ENCODE results near the gene DIO3. TPM values are rescaled to one million over a fixed set of nuclear protein-coding genes. Genes with fewer than 3 reads are reported as not detected.
"Not testable (repeated sequence)": the region's sequence is repeated elsewhere in the genome, so short reads cannot be mapped to it uniquely, and the experiment has no call there.

Gene DIO3
- total RNA-seq, 1 experiment from 2014 or later = 4.4 TPM

DNA sequence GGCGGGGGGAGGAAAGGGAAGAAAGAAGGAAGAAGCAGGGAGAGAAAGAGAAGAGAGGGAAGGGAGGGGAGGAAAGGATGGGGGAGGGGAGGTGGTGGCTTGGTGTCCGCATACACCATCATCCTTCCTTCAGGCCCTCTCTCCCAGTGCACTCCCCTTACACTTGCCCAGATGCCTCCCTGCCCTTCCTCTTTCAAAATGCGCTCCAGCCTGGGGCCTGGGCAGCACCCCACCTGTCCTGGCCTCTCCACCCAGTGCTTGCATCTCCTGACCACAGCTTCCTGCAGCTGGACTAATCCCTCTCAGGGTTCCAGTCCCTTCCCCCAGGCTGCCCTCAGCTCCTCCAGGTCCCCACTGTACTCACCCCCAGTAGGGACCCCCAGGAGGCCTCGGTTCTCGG, 12.6 kb upstream of the DIO3 start:
- CTCF ChIA-PET = no interaction called here
- intact Hi-C loops (cut with micrococcal nuclease; ENCODE audit: unreplicated experiment) = no loop called here
- DNase-seq (ENCODE audit: low read depth, low spot score) = no peak
- in situ Hi-C loops (cut with HindIII; ENCODE audit: low pct_unique_long_range_greater_than_20kb, low sequenced_read_pairs) = no loop called here
- H3K4me3 ChIP-seq (ENCODE audit: low read depth in 2 of 2, low read length in 2 of 2) = no peak overlapping the region
- ATAC-seq = no peak
- no peaks in the 10 kb centered on the region for H3K4me1 ChIP-seq (ENCODE audit: control insufficient read depth, insufficient read depth, low read length)
- H3K27me3 ChIP-seq (ENCODE audit: control insufficient read depth, insufficient read depth, low read length) = no peaks in the 10 kb centered on the region
- no peaks in the 10 kb centered on the region for H3K9me3 ChIP-seq (ENCODE audit: control insufficient read depth, insufficient read depth, low read depth, low read length)
- POLR2A ChIA-PET = no interaction called here
- TF ChIP-seq SIN3A (IDR thresholded peaks at IDR 0.05; ENCODE audit: borderline replicate concordance, insufficient read depth, low read depth, low read length) (no peak), POLR2AphosphoS5 (IDR thresholded peaks at IDR 0.05; ENCODE audit: low read depth, low read length) (no peak), TCF7L2 (IDR thresholded peaks at IDR 0.05; ENCODE audit: low read depth, low read length) (no peak), CTCF (IDR thresholded peaks at IDR 0.05) (no peak)
- TF ChIP-seq, protein P1, sequence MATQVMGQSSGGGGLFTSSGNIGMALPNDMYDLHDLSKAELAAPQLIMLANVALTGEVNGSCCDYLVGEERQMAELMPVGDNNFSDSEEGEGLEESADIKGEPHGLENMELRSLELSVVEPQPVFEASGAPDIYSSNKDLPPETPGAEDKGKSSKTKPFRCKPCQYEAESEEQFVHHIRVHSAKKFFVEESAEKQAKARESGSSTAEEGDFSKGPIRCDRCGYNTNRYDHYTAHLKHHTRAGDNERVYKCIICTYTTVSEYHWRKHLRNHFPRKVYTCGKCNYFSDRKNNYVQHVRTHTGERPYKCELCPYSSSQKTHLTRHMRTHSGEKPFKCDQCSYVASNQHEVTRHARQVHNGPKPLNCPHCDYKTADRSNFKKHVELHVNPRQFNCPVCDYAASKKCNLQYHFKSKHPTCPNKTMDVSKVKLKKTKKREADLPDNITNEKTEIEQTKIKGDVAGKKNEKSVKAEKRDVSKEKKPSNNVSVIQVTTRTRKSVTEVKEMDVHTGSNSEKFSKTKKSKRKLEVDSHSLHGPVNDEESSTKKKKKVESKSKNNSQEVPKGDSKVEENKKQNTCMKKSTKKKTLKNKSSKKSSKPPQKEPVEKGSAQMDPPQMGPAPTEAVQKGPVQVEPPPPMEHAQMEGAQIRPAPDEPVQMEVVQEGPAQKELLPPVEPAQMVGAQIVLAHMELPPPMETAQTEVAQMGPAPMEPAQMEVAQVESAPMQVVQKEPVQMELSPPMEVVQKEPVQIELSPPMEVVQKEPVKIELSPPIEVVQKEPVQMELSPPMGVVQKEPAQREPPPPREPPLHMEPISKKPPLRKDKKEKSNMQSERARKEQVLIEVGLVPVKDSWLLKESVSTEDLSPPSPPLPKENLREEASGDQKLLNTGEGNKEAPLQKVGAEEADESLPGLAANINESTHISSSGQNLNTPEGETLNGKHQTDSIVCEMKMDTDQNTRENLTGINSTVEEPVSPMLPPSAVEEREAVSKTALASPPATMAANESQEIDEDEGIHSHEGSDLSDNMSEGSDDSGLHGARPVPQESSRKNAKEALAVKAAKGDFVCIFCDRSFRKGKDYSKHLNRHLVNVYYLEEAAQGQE (IDR thresholded peaks at IDR 0.05; ENCODE audit: insufficient read depth in 1 of 2, low read depth in 2 of 2, low read length in 1 of 2) = no peak
- BruUV-seq (replicated peaks) = no TSS peak
- no peak overlapping the region for H3K27ac ChIP-seq (ENCODE audit: low read length)
- H3K36me3 ChIP-seq (ENCODE audit: control insufficient read depth, insufficient read depth, low read length) = no peaks in the 10 kb centered on the region

DNA sequence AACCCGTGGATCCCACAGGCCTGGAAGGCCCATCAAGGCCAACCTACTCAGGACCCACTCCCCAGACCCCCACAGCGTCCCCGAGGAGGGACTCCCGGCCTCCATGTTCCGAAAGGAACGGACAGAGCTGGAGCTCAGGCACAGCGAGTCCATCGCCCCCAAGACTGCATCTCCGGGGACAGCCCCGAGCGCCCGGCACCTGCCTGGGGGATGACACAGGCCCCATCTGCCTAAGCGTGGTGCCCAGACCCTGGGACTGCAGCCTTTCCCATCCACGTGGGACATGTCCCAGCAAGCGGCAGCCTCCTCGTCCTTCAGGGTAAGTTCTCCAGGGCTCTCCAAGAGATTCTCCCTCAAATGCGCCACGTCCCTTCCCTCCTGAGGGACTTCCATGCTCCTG, 12.1 kb upstream of the DIO3 start:
- H3K4me3 ChIP-seq (ENCODE audit: low read depth in 2 of 2, low read length in 2 of 2) = no peak overlapping the region
- no peaks in the 10 kb centered on the region for H3K4me1 ChIP-seq (ENCODE audit: control insufficient read depth, insufficient read depth, low read length)
- no peaks in the 10 kb centered on the region for H3K27me3 ChIP-seq (ENCODE audit: control insufficient read depth, insufficient read depth, low read length)
- CTCF ChIA-PET = no interaction called here
- DNase-seq (ENCODE audit: low read depth, low spot score) (no peak), ATAC-seq (no peak)
- POLR2A ChIA-PET = no interaction called here
- H3K9me3 ChIP-seq (ENCODE audit: control insufficient read depth, insufficient read depth, low read depth, low read length) = no peaks in the 10 kb centered on the region
- TF ChIP-seq POLR2AphosphoS5 (IDR thresholded peaks at IDR 0.05; ENCODE audit: low read depth, low read length) = no peak
- TF ChIP-seq TCF7L2 (IDR thresholded peaks at IDR 0.05; ENCODE audit: low read depth, low read length) = no peak
- no peak for TF ChIP-seq SIN3A (IDR thresholded peaks at IDR 0.05; ENCODE audit: borderline replicate concordance, insufficient read depth, low read depth, low read length)
- TF ChIP-seq, protein P1 (IDR thresholded peaks at IDR 0.05; ENCODE audit: insufficient read depth in 1 of 2, low read depth in 2 of 2, low read length in 1 of 2) = no peak
- TF ChIP-seq CTCF (IDR thresholded peaks at IDR 0.05) = no peak
- no peaks in the 10 kb centered on the region for H3K36me3 ChIP-seq (ENCODE audit: control insufficient read depth, insufficient read depth, low read length)
- in situ Hi-C loops (cut with HindIII; ENCODE audit: low pct_unique_long_range_greater_than_20kb, low sequenced_read_pairs) (no loop called here), intact Hi-C loops (cut with micrococcal nuclease; ENCODE audit: unreplicated experiment) (no loop called here)
- BruUV-seq (replicated peaks) = no TSS peak
- H3K27ac ChIP-seq (ENCODE audit: low read length) = no peak overlapping the region

DNA sequence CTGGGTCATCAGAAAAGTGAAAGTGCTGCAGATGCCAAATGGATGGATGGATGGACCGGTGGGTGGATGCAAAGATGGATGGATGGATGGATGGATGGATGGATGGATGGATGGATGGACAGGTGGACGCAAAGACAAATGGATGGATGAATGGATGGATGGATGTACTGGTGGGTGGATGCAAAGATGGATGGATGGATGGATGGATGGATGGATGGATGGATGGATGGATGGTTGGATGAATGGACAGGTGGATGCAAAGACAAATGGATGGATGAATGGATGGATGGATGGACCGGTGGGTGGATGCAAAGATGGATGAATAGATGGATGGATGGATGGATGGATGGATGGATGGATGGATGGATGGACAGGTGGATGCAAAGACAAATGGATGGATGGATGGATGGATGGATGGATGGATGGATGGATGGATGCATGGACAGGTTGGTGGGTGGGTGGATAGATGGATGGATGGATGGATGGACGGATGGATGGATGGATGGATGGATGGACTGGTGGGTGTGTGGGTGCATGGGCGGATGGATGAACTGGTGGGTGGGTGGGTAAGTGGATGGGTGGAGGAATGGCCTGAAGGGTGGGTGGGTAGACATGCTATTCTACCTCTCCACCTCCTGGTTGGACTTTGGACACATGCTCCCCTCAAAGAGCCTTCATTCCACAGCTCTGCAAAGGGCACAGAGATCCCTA, 10.9 kb upstream of the DIO3 start:
- CTCF ChIA-PET; DNase-seq (ENCODE audit: low read depth, low spot score); POLR2A ChIA-PET; ATAC-seq; in situ Hi-C loops (cut with HindIII; ENCODE audit: low pct_unique_long_range_greater_than_20kb, low sequenced_read_pairs); H3K36me3 ChIP-seq (ENCODE audit: control insufficient read depth, insufficient read depth, low read length); H3K4me1 ChIP-seq (ENCODE audit: control insufficient read depth, insufficient read depth, low read length); BruUV-seq (replicated peaks); H3K9me3 ChIP-seq (ENCODE audit: control insufficient read depth, insufficient read depth, low read depth, low read length); H3K27ac ChIP-seq (ENCODE audit: low read length); H3K4me3 ChIP-seq (ENCODE audit: low read depth in 2 of 2, low read length in 2 of 2); H3K27me3 ChIP-seq (ENCODE audit: control insufficient read depth, insufficient read depth, low read length): not testable (repeated sequence)
- intact Hi-C loops (cut with micrococcal nuclease; ENCODE audit: unreplicated experiment) = loop anchor here (10.0 kb wide), 2 partner anchors 66 to 316 kb away; no protein-coding TSS in a partner anchor
